Measurements from ENCODE around the gene LTBP1. TPM values are rescaled to one million over a fixed set of nuclear protein-coding genes. Genes with fewer than 3 reads are reported as not detected.
A peak's percentile ranks its signal among the peaks of the same experiment; 100 is the strongest.

The LTBP1 gene
- total and polyA plus RNA-seq, 2 experiments from 2014 or later, result 35.6 to 68.9 TPM

GRCh38 chr2:33071591-33071990 is 124.8 kb downstream of the LTBP1 start:
- no peaks in the 10 kb centered on the region for H3K27me3 ChIP-seq
- 65% methylated on average over 5 of the region's 5 CpGs for WGBS (ENCODE audit: low lambda C conversion rate, missing lambda C conversion rate)

GRCh38 chr2:33072614-33073013 is 125.9 kb downstream of the LTBP1 start:
- H3K9me2 ChIP-seq (replicated peaks; ENCODE audit: insufficient read depth), result no peaks in the 10 kb centered on the region
- no peaks in the 10 kb centered on the region for H3K36me3 ChIP-seq (replicated peaks; ENCODE audit: insufficient read depth, low read depth)
- H4K20me1 ChIP-seq (ENCODE audit: insufficient read depth, poor library complexity, severe bottlenecking), result no peaks in the 10 kb centered on the region
- no peaks in the 10 kb centered on the region for H3K27me3 ChIP-seq
- H3K4me2 ChIP-seq, result no peak overlapping the region
- no peak overlapping the region for H3K4me3 ChIP-seq
- 81% methylated on average over 6 of the region's 6 CpGs for WGBS (ENCODE audit: low lambda C conversion rate, missing lambda C conversion rate)
- no peaks in the 10 kb centered on the region for H3K9me3 ChIP-seq (ENCODE audit: low read depth)
- no peak overlapping the region for H2AFZ ChIP-seq
- H3K27ac ChIP-seq, result peak overlapping the region; percentile 52
- TF ChIP-seq EZH2 (IDR thresholded peaks at IDR 0.05; ENCODE audit: borderline replicate concordance) (no peak), EZH2phosphoT487 (IDR thresholded peaks at IDR 0.05; ENCODE audit: low read depth, severe bottlenecking, unreplicated experiment) (no peak)
- H3K79me2 ChIP-seq, result no peaks in the 10 kb centered on the region
- DNase-seq (ENCODE audit: low spot score), result no peak
- H3K4me1 ChIP-seq (ENCODE audit: insufficient read depth), result no peaks in the 10 kb centered on the region

More at GRCh38 chr2:33071591-33071990, 124.8 kb downstream of the LTBP1 start:
- H3K4me2 ChIP-seq, result no peak overlapping the region
- H2AFZ ChIP-seq, result no peak overlapping the region
- no peak overlapping the region for H3K27ac ChIP-seq
- H4K20me1 ChIP-seq (ENCODE audit: insufficient read depth, poor library complexity, severe bottlenecking), result no peaks in the 10 kb centered on the region
- no peaks in the 10 kb centered on the region for H3K79me2 ChIP-seq
- no peak for TF ChIP-seq EZH2phosphoT487 (IDR thresholded peaks at IDR 0.05; ENCODE audit: low read depth, severe bottlenecking, unreplicated experiment)
- TF ChIP-seq EZH2 (IDR thresholded peaks at IDR 0.05; ENCODE audit: borderline replicate concordance), result no peak
- no peak for TF ChIP-seq CTCF (IDR thresholded peaks at IDR 0.05; ENCODE audit: poor library complexity)
- H3K36me3 ChIP-seq (replicated peaks; ENCODE audit: insufficient read depth, low read depth), result no peaks in the 10 kb centered on the region
- no peaks in the 10 kb centered on the region for H3K9me3 ChIP-seq (ENCODE audit: low read depth)
- no peaks in the 10 kb centered on the region for H3K9me2 ChIP-seq (replicated peaks; ENCODE audit: insufficient read depth)
- H3K4me1 ChIP-seq (ENCODE audit: insufficient read depth), result no peaks in the 10 kb centered on the region
- no peak for DNase-seq (ENCODE audit: low spot score)
- H3K4me3 ChIP-seq, result no peak overlapping the region

GRCh38 chr2:33073018-33073417 is 126.3 kb downstream of the LTBP1 start:
- TF ChIP-seq EZH2phosphoT487 (IDR thresholded peaks at IDR 0.05; ENCODE audit: low read depth, severe bottlenecking, unreplicated experiment) (no peak), EZH2 (IDR thresholded peaks at IDR 0.05; ENCODE audit: borderline replicate concordance) (no peak), CTCF (IDR thresholded peaks at IDR 0.05; ENCODE audit: poor library complexity) (no peak)
- H3K9me2 ChIP-seq (replicated peaks; ENCODE audit: insufficient read depth), result no peaks in the 10 kb centered on the region
- H3K4me2 ChIP-seq, result no peak overlapping the region
- no peaks in the 10 kb centered on the region for H3K4me1 ChIP-seq (ENCODE audit: insufficient read depth)
- 94% methylated on average over 4 of the region's 4 CpGs for WGBS (ENCODE audit: low lambda C conversion rate, missing lambda C conversion rate)
- H3K4me3 ChIP-seq, result no peak overlapping the region
- H2AFZ ChIP-seq, result no peak overlapping the region
- no peaks in the 10 kb centered on the region for H4K20me1 ChIP-seq (ENCODE audit: insufficient read depth, poor library complexity, severe bottlenecking)
- no peak for DNase-seq (ENCODE audit: low spot score)
- H3K79me2 ChIP-seq, result no peaks in the 10 kb centered on the region
- no peaks in the 10 kb centered on the region for H3K9me3 ChIP-seq (ENCODE audit: low read depth)
- no peaks in the 10 kb centered on the region for H3K36me3 ChIP-seq (replicated peaks; ENCODE audit: insufficient read depth, low read depth)
- H3K27me3 ChIP-seq, result no peaks in the 10 kb centered on the region
- peak overlapping the region; percentile 52 for H3K27ac ChIP-seq

- TF ChIP-seq EZH2 (IDR thresholded peaks at IDR 0.05; ENCODE audit: borderline replicate concordance) (no peak), EZH2phosphoT487 (IDR thresholded peaks at IDR 0.05; ENCODE audit: low read depth, severe bottlenecking, unreplicated experiment) (no peak), CTCF (IDR thresholded peaks at IDR 0.05; ENCODE audit: poor library complexity) (no peak)
- no peak for DNase-seq (ENCODE audit: low spot score)
These were observed 127.4 kb downstream of the LTBP1 start for GRCh38 chr2:33074197-33074596.

More at GRCh38 chr2:33074197-33074596, 127.4 kb downstream of the LTBP1 start:
- H3K9me3 ChIP-seq (ENCODE audit: low read depth), result no peaks in the 10 kb centered on the region
- H3K36me3 ChIP-seq (replicated peaks; ENCODE audit: insufficient read depth, low read depth), result no peaks in the 10 kb centered on the region
- no peak overlapping the region for H3K4me2 ChIP-seq
- no peaks in the 10 kb centered on the region for H3K4me1 ChIP-seq (ENCODE audit: insufficient read depth)
- no peaks in the 10 kb centered on the region for H3K27me3 ChIP-seq
- H3K27ac ChIP-seq, result no peak overlapping the region
- 100% methylated on average over 6 of the region's 6 CpGs for WGBS (ENCODE audit: low lambda C conversion rate, missing lambda C conversion rate)
- H3K9me2 ChIP-seq (replicated peaks; ENCODE audit: insufficient read depth), result no peaks in the 10 kb centered on the region
- H4K20me1 ChIP-seq (ENCODE audit: insufficient read depth, poor library complexity, severe bottlenecking), result no peaks in the 10 kb centered on the region
- H2AFZ ChIP-seq, result no peak overlapping the region
- H3K4me3 ChIP-seq, result no peak overlapping the region
- H3K79me2 ChIP-seq, result no peaks in the 10 kb centered on the region

Measured in hepatocyte (in vitro differentiated cells).